Measurements from ENCODE around the gene ABCA4.

Gene ABCA4

DNA sequence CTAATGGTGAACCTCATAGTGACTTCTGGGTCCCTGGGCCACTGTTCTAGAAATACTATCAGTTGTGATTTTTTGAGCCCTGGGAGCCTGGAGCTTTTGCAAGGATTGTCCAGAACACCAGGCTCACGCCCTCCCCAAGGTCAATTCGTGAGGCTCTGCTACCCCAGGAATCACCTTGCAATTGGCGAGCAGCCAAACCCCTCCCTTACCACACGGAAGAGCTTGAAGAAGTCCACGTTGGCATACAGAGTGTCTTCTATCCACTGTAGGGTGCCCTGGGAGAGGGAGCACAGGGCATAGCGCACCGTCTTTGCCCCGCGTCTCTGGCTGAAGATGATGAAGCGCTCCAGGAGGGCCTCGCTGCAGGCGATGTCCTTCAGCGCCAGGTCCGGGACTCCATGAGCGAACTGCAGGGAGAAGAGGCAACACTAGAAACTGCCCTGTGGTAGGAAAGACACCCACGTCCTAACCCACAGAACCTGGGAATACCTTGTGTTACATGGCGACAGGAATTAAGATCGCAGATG is 22.3 kb downstream of the ABCA4 start:
- TF ChIP-seq, protein P1, sequence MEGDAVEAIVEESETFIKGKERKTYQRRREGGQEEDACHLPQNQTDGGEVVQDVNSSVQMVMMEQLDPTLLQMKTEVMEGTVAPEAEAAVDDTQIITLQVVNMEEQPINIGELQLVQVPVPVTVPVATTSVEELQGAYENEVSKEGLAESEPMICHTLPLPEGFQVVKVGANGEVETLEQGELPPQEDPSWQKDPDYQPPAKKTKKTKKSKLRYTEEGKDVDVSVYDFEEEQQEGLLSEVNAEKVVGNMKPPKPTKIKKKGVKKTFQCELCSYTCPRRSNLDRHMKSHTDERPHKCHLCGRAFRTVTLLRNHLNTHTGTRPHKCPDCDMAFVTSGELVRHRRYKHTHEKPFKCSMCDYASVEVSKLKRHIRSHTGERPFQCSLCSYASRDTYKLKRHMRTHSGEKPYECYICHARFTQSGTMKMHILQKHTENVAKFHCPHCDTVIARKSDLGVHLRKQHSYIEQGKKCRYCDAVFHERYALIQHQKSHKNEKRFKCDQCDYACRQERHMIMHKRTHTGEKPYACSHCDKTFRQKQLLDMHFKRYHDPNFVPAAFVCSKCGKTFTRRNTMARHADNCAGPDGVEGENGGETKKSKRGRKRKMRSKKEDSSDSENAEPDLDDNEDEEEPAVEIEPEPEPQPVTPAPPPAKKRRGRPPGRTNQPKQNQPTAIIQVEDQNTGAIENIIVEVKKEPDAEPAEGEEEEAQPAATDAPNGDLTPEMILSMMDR (IDR thresholded peaks at IDR 0.05; ENCODE audit: borderline replicate concordance, insufficient read depth, low read depth, low read length), result no peak
- no peak overlapping the region for H3K4me3 ChIP-seq (ENCODE audit: low read depth, low read length)

DNA sequence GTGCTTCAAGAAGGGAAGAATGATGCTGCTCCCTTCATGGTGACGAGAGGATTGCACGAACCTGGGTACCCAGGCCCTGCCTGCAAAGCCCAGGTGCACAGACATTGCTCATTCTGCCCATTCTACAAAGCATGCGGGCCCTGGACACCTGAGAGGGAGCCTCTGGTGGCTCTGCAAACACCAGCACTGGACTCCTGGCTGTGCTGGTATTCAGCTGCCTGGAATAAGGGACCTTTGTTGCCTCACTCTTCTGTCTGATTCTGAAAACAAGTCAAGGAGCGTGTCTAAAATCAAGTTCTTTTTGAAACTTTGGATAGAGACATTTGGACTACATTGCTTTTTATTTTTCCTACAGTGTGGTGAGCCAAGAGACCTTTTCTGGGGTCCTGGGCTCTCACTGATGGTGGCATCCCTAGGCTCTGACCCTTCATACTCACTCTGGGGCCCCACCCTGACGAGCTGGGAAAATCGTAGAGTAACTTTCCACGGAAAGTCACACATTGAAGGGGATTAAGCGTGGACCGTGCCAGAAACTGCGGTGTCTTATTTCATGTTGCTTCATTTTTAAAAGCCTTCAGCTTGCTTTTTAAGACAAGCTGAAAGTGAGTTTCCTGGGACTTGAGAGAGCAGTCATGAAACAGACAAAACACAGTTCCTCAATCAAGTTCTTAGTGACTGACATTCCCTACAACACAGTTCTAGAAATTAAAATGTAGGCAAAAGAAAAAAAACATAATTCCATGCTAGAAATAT is 24.0 kb downstream of the ABCA4 start:
- H3K4me3 ChIP-seq (ENCODE audit: low read depth, low read length), result no peak overlapping the region
- TF ChIP-seq, protein P1 (IDR thresholded peaks at IDR 0.05; ENCODE audit: borderline replicate concordance, insufficient read depth, low read depth, low read length), result no peak

DNA sequence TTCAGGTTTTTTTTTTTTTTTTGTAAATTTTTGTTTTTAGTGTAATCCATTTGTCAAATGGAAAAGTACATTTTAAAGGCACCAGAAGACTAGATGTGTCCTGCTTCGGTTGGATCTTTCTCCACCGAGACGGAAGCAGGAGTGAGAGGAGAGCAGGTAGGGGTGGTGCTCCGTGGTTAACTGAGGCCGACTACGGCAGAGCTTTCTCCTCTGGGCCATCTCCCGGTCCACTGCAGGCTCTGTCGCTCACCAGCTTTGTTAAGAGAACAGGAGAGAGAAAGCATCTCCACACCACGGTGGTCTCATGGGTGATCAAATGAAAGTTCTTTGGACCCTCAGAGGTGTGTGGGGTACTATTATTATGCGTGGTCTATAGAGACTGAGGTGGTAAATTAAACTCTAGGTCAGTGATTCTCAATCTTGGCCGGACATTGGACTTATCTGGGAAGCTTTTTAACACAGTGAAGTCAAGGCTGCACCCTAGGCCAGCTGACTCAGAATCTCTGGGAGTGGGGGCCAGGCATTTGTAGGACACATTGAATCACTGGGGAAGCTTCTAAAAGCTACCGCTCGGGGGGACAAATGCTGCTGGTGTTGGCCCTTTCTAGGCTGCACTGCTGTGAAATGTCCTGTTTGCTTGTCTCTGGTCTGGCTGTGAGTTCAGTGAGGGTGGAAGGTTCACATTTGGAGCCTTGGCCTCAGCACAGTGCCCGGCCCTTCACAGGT is 25.0 kb downstream of the ABCA4 start:
- H3K4me3 ChIP-seq (ENCODE audit: low read depth, low read length), result no peak overlapping the region
- TF ChIP-seq, protein P1 (IDR thresholded peaks at IDR 0.05; ENCODE audit: borderline replicate concordance, insufficient read depth, low read depth, low read length), result no peak

DNA sequence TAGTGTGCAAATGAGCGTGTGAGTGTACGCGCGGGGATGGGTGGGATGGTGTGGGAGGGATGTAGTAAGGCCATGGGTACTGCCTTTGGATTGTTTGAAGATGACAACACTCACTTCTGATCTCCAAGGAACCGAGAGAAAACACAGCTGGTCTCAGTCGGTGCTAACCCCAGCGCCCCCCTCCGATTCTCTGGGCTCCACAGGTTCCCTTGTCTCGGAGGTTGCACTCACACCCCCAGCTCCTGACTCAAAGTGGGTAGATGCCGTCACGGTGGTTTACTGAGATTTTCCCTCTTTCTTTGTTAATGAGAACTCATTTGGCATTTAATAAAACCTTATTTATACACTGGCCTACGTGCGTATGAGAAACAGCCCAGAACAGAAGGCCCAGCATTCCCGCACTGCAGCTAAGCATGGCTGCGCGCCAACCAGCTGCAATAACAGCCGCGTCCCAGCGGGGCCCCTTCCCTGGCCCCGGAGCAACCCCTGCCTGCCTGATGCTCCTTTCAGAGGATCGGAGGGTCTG is 25.8 kb downstream of the ABCA4 start:
- TF ChIP-seq, protein P1 (IDR thresholded peaks at IDR 0.05; ENCODE audit: borderline replicate concordance, insufficient read depth, low read depth, low read length), result no peak
- H3K4me3 ChIP-seq (ENCODE audit: low read depth, low read length), result no peak overlapping the region

DNA sequence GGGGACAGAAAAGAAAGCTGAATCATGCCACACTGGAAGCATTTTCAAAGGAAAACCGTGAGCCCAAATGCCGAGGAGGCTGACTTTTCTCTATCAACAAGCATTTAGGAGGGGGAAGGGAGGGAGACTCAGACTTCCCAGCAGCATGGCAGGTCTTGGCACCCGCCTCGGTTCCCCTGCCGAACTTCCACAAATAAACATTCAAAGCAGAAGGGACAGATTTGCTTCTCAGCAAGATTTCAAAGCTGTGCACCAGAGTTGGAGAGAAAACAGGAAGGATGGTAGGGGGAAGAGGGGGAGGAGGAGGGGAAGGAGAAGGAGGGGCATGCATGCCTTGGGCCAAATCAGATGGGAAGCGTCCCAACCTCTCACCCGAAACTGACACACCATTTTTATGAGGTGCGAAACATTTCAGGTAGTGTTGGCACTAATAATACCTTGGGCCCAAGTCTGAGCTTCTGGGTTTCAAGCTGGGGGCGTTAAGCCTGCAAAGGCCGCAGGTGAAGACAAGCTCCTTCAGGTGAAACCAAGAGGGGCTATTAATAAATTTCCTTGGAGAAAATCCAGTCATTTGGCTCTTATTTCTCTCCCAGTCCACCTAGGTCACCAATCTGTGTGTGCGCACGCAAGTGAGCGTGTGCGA is 26.4 kb downstream of the ABCA4 start:
- TF ChIP-seq, protein P1 (IDR thresholded peaks at IDR 0.05; ENCODE audit: borderline replicate concordance, insufficient read depth, low read depth, low read length), result no peak
- no peak overlapping the region for H3K4me3 ChIP-seq (ENCODE audit: low read depth, low read length)

DNA sequence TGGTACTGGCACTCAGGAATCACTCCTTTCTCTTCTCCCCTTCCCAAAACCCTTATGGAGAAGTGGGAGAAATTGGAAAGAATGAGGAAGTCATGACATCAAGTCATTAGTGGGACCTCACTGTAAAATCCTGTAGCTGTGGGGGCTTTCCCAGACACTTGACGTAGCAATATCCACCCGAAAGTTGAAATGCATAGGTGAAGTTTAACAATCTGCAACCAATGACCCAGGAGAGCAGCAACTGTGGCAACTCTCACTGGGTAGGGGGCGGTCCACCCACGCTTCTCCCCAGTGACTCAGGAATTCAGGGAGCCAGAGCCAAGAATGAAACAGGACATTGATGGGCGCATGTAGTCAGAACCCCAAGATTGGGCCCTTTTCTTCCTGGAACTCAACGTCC is 27.0 kb downstream of the ABCA4 start:
- H3K4me3 ChIP-seq (ENCODE audit: low read depth, low read length), result no peak overlapping the region
- TF ChIP-seq, protein P1 (IDR thresholded peaks at IDR 0.05; ENCODE audit: borderline replicate concordance, insufficient read depth, low read depth, low read length), result no peak
